HUES48 (cell line): Measurements from ENCODE around the gene TNS3.

ENCODE experiments used
- H3K27ac ChIP-seq: one replicate; pipeline ENCODE4 v1.7.0; 2013; ENCODE audit warnings: low read depth, low read length, inconsistent platforms
- H3K27me3 ChIP-seq: 2 replicates; pipeline ENCODE4 v1.6.1; 2013; ENCODE audit warnings: mild to moderate bottlenecking, low read length; ENCODE audit not compliant: control insufficient read depth, insufficient read depth
- H3K36me3 ChIP-seq: 2 replicates; pipeline ENCODE4 v1.6.1; 2013; ENCODE audit warnings: low read length; ENCODE audit not compliant: control insufficient read depth, insufficient read depth
- H3K4me1 ChIP-seq: 2 replicates; pipeline ENCODE4 v1.6.1; 2013; ENCODE audit warnings: mild to moderate bottlenecking, low read length; ENCODE audit not compliant: control insufficient read depth, insufficient read depth
- H3K4me3 ChIP-seq: 2 replicates; pipeline ENCODE4 v1.5.1; 2013; ENCODE audit warnings: mild to moderate bottlenecking, low read depth, low read length
- H3K9ac ChIP-seq: 2 replicates; pipeline ENCODE4 v1.6.1; 2013; ENCODE audit warnings: mild to moderate bottlenecking, low read depth, low read length, moderate library complexity
- H3K9me3 ChIP-seq: 2 replicates; pipeline ENCODE4 v1.6.1; 2013; ENCODE audit warnings: low read length; ENCODE audit not compliant: control insufficient read depth, insufficient read depth

TNS3 gene

DNA sequence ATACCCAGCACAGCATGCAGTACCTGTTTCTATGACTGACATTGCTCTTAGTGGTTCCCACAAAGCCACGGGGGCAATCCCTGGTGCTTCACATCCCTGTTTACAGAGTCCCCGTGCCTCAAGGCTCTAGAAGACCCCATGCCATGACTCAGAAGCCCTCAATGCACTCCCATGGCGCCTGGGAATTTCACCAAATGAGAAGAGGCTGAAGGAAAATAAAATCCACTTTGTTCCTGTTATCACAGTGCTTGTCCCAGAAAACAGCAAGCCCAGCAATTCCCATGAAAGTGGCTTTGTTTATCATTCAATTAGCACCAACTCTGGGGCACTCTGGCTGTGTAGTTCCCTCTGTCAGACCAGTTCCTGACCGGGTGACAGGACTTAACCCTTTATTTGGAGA, 268.3 kb downstream of the TNS3 start:
- Histone ChIP-seq H3K27me3 (no peaks in the 10 kb centered on the region), H3K36me3 (peaks cover 3% of the 10 kb centered on the region; the same call in 1 of the 2 replicates), H3K9me3 (no peaks in the 10 kb centered on the region), H3K4me1 (peaks cover 26% of the 10 kb centered on the region), H3K27ac (no peak overlapping the region), H3K4me3 (no peak overlapping the region), H3K9ac (no peak overlapping the region)

DNA sequence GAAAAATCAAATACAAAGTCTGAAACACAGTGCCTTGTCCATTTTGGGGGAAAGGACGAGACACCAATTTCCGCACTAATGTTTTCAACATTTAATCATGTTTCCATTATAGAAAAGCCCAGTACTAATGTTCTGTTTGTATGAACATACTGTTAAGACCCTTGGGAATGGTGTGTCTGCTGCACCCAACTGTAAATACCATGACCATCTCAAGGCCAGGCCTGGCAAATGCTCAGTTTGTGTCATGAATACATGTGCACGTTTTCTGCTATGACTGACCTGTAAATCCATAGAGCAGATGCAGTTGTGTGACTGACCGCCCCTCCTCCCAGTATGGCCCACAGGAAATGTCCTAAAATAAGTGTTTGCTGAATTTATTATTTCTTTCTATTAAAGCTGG, 270.0 kb downstream of the TNS3 start:
- H3K4me1 ChIP-seq, result peaks cover 26% of the 10 kb centered on the region
- no peaks in the 10 kb centered on the region for H3K27me3 ChIP-seq
- H3K9ac ChIP-seq, result no peak overlapping the region
- H3K36me3 ChIP-seq, result no peaks in the 10 kb centered on the region
- no peak overlapping the region for H3K4me3 ChIP-seq
- no peaks in the 10 kb centered on the region for H3K9me3 ChIP-seq
- no peak overlapping the region for H3K27ac ChIP-seq

DNA sequence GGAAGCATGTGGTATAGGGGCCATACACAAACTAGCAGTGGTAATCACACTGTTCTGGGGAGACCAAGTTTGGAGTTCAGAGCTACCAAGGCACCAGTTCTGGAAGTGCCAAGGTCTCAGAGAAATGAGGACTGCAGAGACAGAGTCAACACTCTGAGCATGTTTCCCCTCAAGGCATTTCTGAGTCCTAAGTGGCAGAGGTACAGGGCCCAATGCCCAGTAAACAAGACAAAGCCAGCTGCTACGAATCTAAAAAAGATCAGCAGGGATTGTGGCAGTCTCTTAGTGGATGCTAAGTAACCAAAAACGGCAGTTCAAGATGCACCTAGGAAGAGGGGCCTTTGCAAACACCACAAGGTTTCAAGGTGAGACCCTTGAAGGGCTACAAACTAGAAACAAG, 271.9 kb downstream of the TNS3 start:
- H3K9ac ChIP-seq, result no peak overlapping the region
- H3K4me1 ChIP-seq, result peaks cover 14% of the 10 kb centered on the region
- no peak overlapping the region for H3K4me3 ChIP-seq
- no peaks in the 10 kb centered on the region for H3K9me3 ChIP-seq
- H3K27me3 ChIP-seq, result no peaks in the 10 kb centered on the region
- no peak overlapping the region for H3K27ac ChIP-seq
- H3K36me3 ChIP-seq, result no peaks in the 10 kb centered on the region

DNA sequence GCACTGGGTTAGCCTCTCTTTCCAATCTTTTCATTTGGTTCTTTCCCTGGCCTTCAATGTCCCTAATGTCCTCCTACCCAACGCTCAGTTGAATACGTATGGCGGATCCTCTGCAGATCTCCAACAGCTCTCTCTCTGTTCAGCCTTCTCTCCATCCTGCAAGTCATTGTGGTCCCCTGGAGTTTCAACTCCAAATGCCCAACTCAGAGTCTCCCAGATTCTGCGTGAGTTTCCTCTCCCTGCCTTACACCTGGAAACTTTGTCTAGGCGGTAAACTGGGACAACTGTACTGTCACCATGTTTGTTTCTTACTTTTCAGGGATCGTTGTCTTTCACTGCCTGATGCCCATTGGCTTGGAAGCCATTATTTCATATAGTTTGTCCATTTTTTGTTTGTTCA, 273.1 kb downstream of the TNS3 start:
- H3K9me3 ChIP-seq, result no peaks in the 10 kb centered on the region
- H3K4me1 ChIP-seq, result peaks cover 2% of the 10 kb centered on the region
- H3K36me3 ChIP-seq, result no peaks in the 10 kb centered on the region
- no peak overlapping the region for H3K4me3 ChIP-seq
- H3K27ac ChIP-seq, result no peak overlapping the region
- H3K27me3 ChIP-seq, result no peaks in the 10 kb centered on the region
- H3K9ac ChIP-seq, result no peak overlapping the region

DNA sequence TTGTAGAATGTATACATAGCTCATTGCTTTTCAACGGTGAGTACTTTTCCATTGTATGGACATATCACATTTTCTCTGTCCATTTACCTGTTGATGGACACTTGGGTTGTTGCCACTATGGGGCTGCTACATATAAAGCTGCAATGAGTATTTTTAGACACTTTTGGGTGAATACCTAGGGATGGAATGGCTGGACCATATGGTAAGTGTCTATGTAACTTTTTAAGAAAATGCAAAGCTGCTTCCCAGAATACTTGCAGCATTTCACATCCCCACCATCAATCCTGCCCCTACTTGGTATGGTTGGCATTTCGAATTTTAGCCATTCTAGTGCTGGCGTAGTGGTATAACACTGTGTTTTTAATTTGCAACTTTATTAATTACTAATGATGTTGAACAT, 274.6 kb downstream of the TNS3 start:
- H3K4me1 ChIP-seq, result no peaks in the 10 kb centered on the region
- no peaks in the 10 kb centered on the region for H3K9me3 ChIP-seq
- no peak overlapping the region for H3K27ac ChIP-seq
- peaks cover 6% of the 10 kb centered on the region; the same call in 1 of the 2 replicates for H3K36me3 ChIP-seq
- no peak overlapping the region for H3K4me3 ChIP-seq
- H3K27me3 ChIP-seq, result no peaks in the 10 kb centered on the region
- no peak overlapping the region for H3K9ac ChIP-seq

DNA sequence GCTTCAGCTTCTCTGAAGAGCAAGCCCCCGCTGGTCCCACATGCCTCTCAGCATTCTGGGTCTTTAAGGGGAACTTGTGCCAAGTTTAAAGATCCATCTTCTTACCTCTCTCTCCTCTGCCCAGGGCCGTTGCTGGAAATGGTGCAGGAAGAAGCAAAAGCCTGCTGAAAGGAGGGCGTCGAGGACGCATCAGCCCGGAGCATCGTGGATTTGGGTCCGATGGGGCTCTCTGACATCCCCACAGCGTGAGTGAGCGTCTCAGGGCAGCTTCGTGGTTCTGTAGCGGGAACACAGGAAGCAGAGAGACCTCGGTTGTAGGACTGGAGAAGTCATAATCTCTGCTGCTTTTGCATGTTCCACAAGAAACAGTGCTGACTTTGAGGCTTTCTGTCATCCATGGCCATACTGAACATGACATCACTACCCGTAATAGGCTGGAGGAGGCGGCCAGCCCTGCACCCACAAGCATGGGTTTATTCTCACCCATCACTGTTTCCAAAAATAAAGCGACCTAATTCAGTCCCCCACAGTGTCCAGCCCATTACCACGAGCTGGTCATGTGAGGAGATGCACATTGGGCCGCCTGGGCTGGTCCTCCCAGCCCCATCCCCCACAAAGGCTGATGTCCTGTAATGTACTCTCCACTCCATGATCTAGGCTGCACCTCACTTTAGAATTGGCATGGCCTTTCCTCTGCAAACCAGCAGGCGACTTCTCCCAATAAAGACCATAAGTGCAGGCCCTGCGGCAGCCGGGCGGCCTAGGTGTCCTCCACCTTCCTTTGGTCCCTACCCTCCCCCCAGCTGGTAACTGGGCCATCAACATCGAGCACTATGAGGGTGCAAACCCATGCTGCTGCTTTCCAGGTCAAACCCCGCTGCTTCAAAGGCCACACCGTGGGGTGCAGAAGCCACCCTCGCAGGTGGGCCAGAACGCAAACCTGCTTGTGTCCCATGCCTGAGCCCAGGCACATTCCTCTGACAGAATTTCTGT, 276.9 kb downstream of the TNS3 start:
- no peak overlapping the region for H3K4me3 ChIP-seq
- no peak overlapping the region for H3K27ac ChIP-seq
- H3K9me3 ChIP-seq, result no peaks in the 10 kb centered on the region
- no peak overlapping the region for H3K9ac ChIP-seq
- 0 out of 2 replicates have a peak, but pooled peaks cover 3% of the 10 kb centered on the region for H3K4me1 ChIP-seq
- H3K36me3 ChIP-seq, result peaks cover 17% of the 10 kb centered on the region
- H3K27me3 ChIP-seq, result no peaks in the 10 kb centered on the region

DNA sequence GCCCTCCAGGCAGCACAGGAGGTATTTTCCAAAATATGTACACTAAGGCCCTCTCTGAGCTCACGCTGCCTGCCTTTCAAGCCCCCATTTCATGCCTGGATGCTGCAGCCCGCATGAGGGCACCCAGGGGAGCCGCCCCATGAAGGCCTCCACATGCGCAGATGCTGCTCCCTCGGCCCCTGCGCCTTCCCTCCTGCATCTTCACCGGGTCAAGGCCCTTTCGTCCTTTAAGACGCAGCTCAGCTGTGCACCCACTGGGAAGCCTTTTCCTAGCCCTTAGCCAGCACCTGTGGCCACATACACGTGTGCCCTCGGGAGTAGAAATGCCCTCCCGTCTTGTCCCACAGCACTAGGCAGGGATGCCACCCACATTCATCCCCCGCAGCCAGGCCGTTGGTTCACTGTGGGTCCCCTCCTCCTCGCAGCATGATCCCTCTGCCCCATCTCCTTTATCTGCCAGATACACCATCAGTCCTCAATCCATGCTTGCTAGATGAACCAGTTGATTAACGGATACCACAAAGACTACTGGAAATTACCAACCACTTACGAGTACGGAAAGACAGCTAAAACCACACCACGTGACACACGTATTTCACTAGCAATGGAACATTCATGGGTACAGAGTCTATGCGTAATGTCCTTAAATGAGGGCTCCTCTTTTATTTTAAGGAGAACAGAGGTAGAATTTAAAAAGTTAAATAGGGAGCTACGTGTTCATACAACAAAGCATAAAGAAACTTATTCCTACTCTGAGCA, 278.0 kb downstream of the TNS3 start:
- H3K27me3 ChIP-seq, result no peaks in the 10 kb centered on the region
- H3K4me3 ChIP-seq, result no peak overlapping the region
- no peak overlapping the region for H3K27ac ChIP-seq
- H3K9ac ChIP-seq, result no peak overlapping the region
- H3K36me3 ChIP-seq, result peaks cover 20% of the 10 kb centered on the region
- H3K4me1 ChIP-seq, result 0 out of 2 replicates have a peak, but pooled peaks cover 3% of the 10 kb centered on the region
- no peaks in the 10 kb centered on the region for H3K9me3 ChIP-seq

DNA sequence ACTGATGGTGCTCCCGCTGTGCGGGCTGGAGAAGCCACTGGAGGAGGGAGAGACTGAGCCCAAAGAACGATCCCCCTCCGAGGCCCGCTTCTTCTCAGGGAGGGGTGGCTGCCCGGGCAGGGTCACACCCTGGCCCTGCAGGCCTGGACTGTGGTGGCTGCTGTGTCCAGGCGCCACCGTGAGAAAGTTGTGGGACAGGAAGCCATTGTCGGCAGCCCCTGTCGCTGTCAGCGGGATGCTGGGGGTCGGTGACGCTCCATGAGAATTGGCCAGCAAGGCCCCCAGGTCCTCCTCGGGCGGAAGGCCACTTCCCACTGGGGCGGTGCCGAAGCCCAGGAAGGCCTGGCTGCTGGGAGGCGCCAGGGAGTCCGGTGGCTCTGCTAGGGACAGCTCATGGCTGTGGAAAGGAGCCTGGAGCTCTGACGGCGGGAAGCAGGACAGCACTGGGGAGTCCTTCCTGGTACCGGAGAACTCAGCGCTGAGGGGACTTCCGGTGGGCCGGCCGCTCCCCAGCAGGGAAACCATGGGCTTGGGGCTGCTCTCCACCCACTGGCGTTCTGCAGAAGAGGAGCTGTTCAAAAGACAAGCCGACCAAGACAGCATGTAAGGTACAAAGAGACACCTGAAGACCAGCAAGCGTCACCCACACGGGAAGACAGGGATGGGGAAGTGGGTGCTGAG, 278.8 kb downstream of the TNS3 start:
- H3K27me3 ChIP-seq, result no peaks in the 10 kb centered on the region
- H3K9me3 ChIP-seq, result no peaks in the 10 kb centered on the region
- peaks cover 20% of the 10 kb centered on the region for H3K36me3 ChIP-seq
- no peak overlapping the region for H3K27ac ChIP-seq
- H3K9ac ChIP-seq, result no peak overlapping the region
- H3K4me1 ChIP-seq, result 0 out of 2 replicates have a peak, but pooled peaks cover 3% of the 10 kb centered on the region
- H3K4me3 ChIP-seq, result no peak overlapping the region

DNA sequence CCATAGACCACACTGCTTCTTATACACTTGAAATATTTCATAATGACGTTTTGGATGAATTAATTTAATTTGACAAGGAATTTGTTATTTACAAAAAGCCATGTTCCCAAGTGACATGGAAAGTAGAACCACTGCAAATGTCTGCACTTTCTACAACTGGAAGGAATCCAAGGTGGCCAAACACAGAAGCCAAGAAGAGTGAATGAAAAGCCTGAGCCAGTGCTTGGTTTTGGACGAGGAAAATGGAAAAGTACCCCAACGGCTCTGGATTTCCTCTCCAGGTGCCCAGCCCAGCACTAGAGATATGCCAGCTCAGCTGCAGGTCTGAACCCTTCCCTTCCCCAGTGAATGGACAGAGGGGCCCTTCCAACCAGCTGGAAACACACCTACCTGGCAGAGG, 279.4 kb downstream of the TNS3 start:
- H3K9me3 ChIP-seq, result no peaks in the 10 kb centered on the region
- H3K27me3 ChIP-seq, result no peaks in the 10 kb centered on the region
- 0 out of 2 replicates have a peak, but pooled peaks cover 3% of the 10 kb centered on the region for H3K4me1 ChIP-seq
- H3K4me3 ChIP-seq, result no peak overlapping the region
- peaks cover 20% of the 10 kb centered on the region for H3K36me3 ChIP-seq
- H3K9ac ChIP-seq, result no peak overlapping the region
- no peak overlapping the region for H3K27ac ChIP-seq

DNA sequence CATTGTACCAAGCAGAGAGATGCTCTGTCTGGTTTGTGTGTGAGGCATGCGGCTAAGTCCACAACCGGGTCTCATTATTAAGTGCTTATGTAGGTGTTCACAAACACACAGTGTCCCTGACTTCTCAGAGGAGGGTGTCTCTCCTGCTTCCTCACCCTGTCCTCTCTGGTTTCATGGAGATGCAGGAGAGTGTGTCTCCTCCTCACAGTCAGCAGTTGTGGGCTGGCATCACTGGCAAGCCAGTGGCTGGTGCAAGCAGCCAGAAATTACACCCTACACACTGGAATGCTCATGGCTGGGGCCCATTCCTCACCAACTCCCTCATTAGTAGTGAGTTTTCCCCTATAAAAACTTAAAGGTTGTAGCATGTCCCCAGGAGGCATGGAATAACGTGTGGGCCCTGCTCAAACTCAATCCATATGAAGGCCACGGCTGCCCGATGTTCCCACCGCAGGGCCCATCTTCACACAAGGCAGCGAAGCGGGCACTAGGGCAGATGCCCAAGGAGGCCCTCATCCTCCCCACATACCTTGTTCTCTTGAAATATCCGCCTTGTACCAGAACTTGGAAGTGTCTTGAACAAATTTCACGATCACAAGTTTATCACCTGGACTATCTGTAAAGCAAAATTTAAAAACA, 280.1 kb downstream of the TNS3 start:
- Histone ChIP-seq H3K36me3 (peaks cover 20% of the 10 kb centered on the region), H3K27me3 (no peaks in the 10 kb centered on the region), H3K9me3 (no peaks in the 10 kb centered on the region), H3K9ac (no peak overlapping the region), H3K4me3 (no peak overlapping the region), H3K4me1 (0 out of 2 replicates have a peak, but pooled peaks cover 3% of the 10 kb centered on the region), H3K27ac (no peak overlapping the region)
